AG09319 (cell line): ENCODE results near the gene SUN5.
A peak's percentile ranks its signal among the peaks of the same experiment; 100 is the strongest.

ENCODE experiments used
- DNase-seq: peaks from one replicate; pipeline ENCODE4 v3.0.0-alpha.2; 2010; ENCODE audit warnings: low read depth; ENCODE audit errors: extremely low read depth
- TF ChIP-seq, protein P1 (sequence below): IDR thresholded peaks from 2 replicates; pipeline ENCODE4 v1.5.1; 2011; ENCODE audit warnings: low read depth, mild to moderate bottlenecking, inconsistent platforms, low read length, moderate library complexity

SUN5 gene

GRCh38 chr20:33005908-33006775 lies 1.9 kb upstream of the SUN5 start:
- TF ChIP-seq, protein P1, sequence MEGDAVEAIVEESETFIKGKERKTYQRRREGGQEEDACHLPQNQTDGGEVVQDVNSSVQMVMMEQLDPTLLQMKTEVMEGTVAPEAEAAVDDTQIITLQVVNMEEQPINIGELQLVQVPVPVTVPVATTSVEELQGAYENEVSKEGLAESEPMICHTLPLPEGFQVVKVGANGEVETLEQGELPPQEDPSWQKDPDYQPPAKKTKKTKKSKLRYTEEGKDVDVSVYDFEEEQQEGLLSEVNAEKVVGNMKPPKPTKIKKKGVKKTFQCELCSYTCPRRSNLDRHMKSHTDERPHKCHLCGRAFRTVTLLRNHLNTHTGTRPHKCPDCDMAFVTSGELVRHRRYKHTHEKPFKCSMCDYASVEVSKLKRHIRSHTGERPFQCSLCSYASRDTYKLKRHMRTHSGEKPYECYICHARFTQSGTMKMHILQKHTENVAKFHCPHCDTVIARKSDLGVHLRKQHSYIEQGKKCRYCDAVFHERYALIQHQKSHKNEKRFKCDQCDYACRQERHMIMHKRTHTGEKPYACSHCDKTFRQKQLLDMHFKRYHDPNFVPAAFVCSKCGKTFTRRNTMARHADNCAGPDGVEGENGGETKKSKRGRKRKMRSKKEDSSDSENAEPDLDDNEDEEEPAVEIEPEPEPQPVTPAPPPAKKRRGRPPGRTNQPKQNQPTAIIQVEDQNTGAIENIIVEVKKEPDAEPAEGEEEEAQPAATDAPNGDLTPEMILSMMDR, result no peak
- DNase-seq, result no peak

DNA sequence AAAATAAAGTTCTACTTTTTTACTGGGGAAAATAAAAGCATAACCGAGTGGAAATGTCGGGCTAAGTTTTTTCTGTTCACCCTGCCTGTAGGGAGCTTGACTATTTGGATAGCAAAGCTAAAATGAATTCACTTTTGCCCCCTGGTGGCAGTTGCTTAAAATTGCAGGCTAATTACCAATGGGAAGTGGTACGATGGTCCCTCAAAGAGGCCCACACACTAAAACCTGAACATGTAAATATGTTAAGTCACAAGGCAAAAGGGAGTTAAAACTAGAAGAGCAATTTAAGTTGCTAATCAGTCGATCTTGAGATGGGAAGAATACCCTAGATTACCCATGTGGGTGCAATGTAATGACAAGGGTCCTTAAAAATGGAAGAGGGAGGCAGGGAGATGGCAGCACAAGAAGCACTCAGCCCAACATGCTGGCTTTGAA lies 916 bp upstream of the SUN5 start:
- DNase-seq, result no peak

GRCh38 chr20:33002087-33002808 lies 2.0 kb downstream of the SUN5 start:
- TF ChIP-seq, protein P1, result no peak
- no peak for DNase-seq

More for the DNA sequence above, 916 bp upstream of the SUN5 start:
- TF ChIP-seq, protein P1, result peak; percentile 18; the same call in 1 of the 2 replicates

DNA sequence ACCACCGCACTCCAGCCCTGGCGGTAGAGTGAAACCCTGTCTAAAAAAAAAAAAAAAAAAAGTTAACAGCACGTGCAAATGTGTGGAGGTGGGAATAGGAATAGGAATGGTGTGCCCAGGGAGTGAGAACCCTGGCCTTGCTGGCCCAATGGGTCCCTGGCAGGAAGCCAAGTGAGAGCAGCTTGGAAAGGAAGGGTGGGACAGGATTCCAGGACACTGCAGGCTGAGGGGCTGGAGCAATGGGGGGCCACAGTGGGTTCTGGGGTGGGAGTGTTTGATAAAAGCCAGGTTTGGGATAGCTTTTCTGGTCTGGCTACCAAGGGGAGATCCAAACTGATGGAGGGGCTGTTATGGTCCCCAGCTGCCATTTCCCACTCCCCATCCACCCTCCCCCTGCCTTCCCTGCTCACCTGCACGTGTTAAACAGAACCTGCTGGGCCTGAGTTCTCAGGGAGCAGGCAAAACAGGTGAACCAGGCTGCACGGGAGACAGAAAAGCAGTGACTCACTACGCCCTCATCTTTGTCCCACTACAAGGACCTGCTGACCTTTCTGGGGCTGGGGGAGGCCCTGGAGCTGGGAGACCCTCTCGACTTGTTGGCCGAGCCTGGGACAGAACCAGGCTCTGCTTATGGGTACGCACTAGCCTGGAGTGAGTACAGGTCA lies 3.3 kb downstream of the SUN5 start:
- TF ChIP-seq, protein P1, result no peak
- no peak for DNase-seq

DNA sequence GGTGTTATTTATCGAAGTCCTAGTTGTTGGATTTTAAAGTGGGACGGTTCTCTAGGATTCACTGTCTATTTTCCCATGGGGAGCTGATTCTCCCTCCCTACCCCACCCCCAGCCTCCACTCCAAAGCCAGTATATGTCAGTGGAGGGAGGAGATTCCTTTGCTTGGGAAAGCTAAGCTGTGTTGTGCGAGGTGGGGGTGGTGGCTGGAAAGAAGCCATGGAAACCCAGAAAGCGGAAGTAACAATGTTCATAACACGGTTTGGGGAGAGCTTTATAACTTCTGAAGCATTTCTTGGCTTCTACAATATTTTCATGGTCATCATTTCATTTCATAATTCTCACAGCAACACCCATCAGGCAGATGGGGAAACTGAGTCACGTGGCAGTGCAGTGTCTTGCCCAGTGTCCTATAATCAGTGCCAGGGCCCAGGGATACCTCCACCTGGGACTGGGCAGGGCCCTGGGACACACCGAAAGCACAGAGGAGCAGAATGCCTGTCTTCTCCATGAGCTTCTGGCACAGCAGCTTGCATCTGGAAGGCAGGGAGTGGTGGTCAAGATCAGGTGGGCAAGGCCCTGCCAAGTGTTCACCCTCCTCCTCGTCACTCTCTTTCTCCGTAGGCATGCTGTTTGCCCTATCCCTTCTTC lies 4.5 kb downstream of the SUN5 start:
- TF ChIP-seq, protein P1, result no peak
- DNase-seq, result no peak

GRCh38 chr20:32997431-32997830 lies 6.8 kb downstream of the SUN5 start:
- DNase-seq, result no peak
- TF ChIP-seq, protein P1, result no peak
